Stromal cell of bone marrow (primary cell): ENCODE measurements around the gene DHX8.
"Not testable (repeated sequence)": the region's sequence is repeated elsewhere in the genome, so short reads cannot be mapped to it uniquely, and the experiment has no call there.

ENCODE experiments used
- DNase-seq: peaks from one replicate; pipeline ENCODE4 v3.0.0-alpha.2; 2012; ENCODE audit warnings: low read depth

Gene DHX8

DNA sequence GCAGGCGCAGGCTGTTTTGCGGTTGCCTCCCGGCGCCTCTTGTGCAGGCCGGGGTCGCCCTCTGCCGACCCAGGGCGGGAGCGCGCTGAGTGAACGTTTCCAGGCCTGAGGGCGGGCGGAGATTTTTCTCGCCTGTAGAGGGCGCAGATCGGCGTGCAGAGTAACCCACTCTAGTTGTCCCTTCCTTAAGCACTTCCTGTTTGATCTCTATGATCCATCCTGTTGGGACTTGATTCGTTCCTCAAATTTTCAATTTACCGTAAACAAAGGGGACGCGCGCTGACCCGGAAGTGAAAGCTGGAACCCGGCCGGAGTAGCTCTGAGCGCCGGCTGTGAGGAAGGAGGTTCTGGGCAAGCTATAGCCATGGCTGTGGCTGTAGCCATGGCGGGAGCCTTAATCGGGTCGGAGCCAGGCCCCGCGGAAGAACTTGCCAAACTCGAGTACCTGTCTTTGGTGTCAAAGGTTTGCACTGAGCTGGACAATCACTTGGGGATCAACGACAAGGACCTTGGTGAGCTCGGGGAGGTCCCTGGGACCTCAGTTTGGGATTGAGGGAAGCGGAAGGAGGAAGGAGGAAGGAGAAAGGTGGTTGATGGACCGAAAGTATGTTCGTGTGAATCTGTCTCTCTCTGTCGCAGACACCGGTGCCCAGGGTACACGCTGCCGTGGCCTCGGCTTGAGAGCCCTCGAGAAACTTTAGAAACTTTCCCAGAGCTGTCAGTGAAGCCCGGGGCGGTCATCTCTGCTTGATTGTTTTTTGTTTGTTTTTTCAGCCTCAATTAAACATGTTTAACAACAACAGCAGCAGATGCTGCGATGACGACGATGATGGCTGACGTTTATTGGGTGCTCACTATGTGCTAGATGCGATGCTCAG, at the start of gene DHX8:
Gene DHX8, plus strand, starts transcription at position 302 of the 878 bp plus-strand sequence. Its CDS starts 63 bp downstream, at position 365.
- peak; percentile 97 for DNase-seq

DNA sequence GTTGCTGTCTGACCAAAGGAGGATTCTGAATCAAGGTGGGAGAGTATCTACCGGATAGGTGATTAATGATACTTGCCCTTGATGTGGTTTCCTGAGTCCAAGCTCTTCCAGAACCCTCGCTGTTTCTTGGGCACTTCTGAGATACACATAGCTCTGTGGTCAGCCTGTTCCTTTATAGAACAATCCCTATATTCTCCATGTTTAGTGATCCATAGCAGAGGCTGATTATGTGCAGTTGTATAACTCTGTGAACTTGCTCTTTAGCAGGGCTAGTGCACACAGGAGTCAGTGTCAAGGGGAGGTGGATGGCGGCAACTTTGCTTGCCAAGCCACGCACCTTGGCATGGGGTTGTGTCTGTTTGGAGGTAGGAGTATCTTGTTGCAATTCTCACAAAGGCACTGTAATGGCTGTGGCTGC, 48.9 kb upstream of the DHX8 start:
- DNase-seq, result no peak

DNA sequence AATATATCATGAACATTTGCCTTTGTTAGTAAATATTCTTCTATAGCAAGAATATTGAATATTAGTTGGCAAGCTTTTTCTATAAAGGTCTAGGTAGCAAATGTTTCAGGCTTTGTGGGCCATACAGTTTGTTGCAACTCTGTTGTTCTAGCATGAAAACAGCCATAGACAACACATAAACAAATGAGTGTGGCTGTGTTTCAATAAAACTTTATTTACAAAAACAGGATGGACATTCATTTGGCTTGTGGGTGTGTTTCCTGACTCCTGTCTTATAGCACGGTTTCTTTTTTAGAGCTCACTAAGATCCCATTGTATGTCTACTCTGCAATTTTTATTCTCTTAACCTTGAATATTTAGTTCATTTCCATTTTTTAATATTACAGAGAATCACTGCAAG, 46.0 kb upstream of the DHX8 start:
- no peak for DNase-seq

DNA sequence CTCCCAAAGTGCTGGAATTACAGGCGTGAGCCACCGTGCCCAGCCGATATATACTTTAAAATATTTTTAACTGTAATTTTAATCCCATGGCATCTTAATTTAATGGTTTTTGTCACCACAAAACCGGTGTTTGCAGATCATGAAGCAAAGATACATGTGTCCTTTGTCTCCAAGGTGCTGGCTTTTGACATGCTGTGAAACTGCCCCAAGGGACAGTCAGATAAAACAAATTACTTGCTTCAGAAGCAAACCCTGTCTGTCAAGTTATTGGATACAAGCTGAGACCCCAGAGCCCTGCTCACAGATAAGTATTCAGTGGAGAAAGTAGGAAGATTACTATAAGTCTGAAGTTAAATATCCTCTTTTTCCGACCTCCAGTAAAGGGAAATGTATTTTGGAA, 45.1 kb upstream of the DHX8 start:
- no peak for DNase-seq

DNA sequence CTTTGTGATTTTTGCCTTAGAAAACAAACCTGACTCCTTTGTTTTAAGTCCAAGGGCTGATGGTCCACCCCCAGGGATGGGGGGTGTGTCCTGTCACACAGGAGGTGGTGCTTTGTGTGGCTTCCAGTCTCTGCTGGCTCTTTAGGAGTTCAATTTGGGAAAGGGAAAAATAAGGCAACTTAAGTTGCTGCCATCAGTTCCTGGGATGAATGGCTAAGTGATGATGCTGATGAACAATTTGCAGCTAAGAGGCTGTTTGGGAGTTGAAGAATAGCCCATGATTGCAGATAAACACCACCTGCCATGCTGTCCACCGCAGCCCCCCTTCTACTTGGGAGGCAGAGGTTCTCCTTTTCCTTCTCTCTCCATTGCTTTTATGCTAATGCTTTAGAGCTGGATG, 44.7 kb upstream of the DHX8 start:
- no peak for DNase-seq

DNA sequence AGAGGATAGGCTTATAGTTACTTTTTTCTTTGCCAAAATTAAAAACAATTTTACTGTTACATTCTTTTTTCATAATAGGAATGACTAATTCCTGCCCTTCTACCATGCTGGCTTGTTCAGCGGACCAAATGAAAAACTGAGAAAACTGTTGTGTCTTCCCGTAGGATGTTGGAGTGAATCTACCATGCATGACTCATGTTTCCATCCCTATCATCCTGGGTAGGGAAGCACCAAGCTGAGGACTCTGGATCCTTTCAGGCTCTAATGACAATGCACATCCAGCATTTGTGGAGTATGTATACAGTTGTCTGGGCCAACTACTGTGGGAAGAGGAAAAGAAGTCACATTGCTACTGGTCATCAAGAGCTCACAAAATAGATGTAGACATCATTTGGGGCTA, 41.1 kb upstream of the DHX8 start:
- DNase-seq, result peak; percentile 85

DNA sequence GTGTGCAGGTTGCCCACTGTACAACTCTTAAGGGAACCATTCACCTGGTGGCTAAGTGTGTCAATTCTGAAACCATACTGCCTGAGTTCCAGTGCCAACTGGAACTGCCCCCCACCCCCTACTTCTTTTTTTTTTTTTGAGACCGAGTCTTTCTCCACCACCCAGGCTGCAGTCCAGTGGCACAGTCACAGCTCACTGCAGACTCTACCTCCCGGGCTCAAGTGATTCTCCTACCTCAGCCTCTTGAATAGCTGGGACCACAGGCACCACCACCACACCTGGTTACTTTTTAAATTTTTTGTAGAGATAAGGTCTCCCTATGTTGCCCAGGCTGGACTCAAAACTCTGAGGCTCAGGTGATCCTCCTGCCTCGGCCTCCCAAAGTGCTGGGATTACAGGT, 40.4 kb upstream of the DHX8 start:
- no peak for DNase-seq

DNA sequence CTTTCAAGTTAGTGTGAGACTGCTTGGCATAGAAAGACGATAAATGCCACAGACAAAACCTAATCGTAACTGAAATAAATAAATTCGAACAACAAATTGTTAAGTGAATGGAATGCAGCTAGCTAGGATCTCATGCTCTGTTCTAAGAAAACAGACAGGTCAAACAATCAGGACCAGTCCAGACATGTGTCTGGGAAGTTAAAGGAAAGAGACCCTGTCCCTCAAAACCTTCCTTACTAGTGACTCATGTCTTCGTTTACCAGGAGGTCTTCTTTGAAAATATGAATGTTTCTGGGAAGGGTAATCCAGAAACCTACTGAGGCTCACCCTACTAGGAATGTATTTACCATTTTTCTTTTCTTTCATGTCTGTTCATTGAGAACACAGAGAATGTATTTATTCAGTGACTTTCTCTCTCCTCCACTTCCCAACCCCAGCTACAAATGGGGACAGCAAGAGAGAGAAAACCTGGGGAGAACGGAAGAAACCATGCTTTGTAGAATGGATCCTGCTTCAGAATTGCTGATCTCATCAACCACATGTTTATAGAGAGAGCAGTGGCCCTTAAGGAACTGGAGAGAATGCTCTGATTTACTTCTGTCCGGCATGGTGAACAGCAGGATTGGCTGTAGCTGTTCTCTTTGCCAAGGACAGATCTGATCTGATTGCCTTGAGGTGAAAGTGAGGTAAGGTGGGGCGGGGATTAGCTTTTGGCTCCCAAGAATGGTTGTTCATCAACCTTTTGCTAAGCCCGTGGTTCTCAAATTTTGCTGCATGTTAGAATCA, 39.4 kb upstream of the DHX8 start:
- no peak for DNase-seq

DNA sequence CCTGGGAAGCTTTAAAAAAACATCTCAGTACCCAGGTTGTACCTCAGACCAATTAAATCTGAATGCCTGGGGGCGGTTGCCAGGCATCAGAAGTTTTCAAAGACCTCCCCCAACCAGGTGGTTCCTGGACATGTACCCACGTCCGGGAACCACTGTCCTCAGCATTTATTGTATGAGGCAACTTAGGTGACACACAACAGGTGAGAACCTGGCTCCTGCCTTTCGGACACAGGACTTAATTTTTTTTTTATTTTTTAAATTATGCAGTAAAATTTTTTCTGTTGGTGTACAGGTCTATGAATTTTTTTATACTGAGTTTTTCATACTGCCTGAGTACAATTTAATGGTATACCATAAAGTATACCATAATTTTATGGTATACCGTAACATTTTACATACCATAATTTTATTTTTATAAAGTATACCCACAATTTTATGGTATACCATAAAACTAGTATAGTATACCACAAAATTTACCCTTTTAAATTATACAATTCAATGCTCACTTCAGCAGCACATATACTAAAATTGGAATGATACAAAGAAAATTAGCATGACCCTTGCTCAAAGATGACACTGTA, 38.7 kb upstream of the DHX8 start:
- DNase-seq, result no peak

DNA sequence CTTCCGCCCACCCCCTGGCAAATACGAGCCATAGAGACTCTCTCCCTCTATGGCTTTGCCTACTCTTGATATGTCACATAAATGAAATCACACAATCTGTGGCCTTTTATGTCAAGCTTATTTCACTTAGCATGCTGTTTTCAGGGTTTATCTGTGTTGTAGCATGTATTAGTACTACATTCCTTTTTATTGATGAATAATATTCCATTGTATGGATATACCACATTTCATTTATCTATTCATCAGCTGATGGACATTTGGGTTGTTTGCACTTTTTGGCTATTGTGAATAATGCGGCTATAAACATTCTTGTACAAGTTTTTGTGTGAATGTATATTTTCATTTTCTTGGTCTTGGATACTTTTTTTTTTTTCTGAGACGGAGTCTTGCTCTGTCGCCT, 37.0 kb upstream of the DHX8 start:
- no peak for DNase-seq

DNA sequence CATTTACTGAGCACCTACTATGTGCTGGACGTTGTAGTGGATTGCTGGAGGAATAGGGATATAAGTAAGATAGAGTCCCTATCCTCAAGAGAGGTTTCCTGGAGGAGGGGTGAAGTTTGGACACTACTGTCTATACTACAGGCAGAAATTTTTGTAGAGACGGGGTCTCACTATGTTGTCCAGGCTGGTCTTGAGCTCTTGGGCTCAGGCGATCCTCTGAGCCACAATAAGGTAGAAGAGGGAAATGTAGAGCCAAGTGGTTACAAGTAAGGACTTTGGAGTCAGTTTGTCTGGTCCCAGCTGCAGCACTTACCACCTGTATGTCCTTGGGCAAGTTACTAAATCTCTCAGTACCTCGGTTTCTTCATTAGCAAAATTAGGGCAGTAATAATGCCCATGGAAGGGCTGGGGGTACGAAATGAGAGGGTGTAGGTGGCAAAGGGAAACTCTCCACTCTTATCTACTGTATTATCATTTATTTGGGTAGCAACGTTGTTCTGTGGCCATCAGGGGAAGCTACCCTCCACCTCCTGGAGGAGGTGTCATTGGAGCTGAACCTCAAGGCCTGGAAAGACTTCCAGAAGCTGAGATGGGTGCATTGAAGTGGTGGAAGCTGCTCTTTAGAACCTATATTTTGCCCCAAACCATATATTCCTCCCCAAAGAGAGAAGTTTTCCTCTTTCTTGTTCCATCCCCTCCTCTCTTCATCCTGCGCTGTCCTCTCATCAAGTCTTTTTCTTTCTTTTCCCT, 34.9 kb upstream of the DHX8 start:
- no peak for DNase-seq

DNA sequence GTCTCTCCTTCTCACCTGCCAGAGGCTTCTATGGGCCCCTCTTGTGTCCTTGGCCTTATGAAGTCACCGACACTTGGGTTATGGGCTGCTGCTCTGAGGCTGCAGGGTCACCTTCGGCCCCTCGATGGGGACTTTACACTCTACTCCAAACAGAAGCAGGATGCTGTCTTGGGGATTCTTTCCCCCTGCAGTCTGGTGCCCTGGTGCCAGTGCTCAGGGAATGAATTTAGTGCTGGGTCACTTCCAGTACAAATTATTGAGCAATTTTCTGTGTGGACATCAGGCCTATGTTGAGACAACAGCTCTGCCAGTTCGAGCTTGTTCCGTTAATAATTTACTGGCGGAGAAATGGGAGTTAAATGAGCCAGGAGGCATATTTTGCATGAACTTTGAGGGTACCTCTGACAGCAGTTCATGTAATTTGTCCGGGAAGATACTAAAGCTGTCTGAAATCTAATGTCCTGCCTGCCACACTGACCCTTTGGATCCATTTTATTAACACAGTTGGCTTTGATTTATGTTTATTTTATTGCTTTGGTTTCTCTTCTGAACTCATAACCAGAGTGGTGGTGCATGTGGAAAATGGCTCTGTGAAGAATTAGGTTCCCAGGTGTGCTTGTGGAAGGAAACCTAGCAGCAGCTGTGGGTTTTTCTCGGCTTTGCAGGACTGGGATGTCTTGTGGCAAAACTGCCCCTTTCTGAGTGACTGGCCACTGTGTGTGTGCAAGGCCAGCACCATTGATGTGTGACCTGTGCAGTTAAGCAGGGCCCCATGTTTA, 34.1 kb upstream of the DHX8 start:
- DNase-seq, result peak; percentile 13

DNA sequence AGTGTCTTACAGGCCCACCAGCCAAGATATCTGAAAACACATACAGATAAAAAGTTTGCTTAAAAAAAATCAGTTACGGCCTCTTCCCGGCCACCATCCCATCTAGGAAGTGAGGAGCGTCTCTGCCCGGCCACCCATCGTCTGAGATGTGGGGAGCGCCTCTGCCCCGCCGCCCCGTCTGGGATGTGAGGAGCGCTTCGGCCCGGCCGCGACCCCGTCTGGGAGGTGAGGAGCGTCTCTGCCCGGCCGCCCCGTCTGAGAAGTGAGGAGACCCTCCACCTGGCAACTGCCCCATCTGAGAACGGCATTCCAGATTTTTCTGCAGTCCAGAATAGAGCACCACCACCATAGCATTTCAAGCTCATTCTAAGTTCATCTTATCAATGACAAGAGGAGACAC, 33.0 kb upstream of the DHX8 start:
- DNase-seq, result not testable (repeated sequence)

DNA sequence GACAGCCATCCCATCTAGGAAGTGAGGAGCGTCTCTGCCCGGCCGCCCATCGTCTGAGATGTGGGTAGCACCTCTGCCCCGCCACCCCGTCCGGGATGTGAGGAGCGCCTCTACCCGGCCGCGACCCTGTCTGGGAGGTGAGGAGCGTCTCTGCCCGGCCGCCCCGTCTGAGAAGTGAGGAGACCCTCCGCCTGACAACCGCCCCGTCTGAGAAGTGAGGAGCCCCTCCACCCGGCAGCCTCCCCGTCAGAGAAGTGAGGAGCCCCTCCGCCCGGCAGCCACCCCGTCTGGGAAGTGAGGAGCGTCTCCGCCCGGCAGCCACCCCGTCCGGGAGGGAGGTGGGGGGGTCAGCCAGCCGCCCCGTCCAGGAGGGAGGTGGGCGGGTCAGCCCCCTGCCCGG, 32.0 kb upstream of the DHX8 start:
- not testable (repeated sequence) for DNase-seq

DNA sequence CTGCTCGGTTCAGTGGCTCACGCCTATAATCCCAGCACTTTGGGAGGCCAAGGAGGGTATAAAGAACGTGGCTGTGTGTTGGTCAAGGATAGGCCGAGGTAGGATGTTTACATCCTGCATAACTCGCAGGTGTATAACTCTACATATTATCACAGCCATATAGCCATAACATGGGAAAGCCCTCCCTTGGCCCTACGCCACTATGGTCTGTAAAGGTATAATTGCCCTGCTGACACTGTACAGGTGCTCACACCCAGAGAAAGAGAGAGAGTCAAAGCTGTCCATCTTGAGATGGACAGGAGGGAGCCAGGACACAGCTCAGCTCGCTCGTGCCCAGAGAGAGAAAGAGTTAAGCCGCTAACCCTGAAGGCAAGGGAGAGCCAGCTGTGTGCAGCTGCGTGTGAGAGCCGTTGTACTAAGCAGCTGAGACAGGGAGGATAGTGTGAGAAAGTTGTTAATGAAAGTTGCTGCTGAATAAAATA, 30.4 kb upstream of the DHX8 start:
- no peak for DNase-seq

DNA sequence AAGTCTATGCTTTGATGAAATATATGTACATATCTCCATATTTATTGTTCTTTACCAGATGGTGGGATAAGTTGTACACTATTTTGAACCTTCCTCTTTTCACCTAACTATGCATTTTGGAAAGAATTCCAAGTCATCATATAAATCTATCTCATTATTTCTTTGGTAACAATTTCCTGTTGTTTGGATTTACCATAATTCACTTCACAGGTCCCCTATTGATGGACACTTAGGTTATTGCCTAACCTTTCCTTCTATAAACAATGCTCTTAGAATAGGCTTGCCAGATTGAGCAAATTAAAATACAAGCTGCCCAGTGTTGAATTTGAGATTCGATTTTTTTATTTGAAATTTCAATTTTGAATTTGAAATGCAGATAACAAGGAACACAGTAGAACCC, 28.9 kb upstream of the DHX8 start:
- no peak for DNase-seq

DNA sequence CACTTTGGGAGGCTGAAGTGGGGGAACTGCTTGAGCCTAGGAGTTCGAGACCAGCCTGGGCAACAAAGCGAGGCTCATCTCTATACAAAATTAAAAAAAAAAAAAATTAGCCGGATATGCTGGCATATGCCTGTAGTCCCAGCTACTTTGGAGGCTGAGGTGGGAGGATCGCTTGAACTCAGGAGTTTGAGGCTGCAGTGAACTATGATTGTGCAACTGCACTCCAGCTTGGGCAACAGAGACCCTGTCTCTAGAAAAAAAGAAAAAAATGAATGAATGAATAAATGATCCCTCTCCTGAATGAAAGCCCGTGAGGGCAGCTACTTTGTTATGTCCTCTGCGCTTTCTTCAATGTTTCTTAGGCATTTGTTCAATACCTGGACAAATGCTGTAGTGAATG, 27.7 kb upstream of the DHX8 start:
- no peak for DNase-seq

DNA sequence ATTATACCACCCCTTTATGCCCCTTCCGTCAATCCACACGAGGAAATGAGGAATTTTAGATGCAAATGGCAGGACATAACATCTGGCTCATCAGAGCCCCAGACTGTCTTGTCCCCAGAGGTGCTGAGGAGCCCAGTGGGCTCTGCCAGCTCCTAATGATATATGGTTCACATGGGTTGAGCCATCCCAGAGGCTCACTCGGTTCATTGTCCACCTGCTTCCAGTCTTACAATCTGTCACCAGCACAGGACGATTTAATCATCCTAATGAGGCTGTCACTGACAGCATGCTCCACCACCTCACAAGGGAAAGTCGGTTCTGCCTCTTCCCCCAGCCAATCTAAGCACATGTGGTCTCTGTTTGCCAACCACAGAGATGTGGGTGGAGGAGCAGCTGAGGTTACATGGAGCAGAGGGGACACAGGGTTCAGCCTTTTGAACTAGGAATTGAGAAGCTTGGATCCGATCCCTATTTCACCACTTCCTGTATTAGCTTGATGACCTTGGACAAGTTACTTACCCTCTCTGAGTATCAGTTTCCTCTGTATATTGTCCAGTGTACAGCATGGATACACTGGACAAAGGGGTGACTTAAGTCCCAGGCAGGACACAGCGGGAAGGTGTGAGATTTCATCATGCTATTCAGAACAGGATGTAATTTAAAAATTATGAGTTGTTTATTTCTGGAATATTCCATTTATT, 27.0 kb upstream of the DHX8 start:
- DNase-seq, result peak; percentile 30

DNA sequence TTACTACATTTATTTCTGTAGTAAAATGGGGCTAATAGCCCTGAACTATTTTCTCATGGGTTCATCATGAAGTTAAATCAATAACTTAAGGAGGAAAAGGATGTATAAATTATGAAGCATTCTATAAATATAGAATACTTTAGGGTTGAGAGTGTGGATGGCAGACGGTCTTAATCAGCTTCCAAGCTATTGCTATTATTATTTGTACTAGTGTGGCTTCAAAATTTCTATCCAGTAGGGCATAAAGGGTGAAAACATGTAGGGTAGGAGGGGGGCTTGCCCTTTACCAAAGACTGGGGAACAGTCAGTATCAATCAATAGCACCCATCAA, 26.4 kb upstream of the DHX8 start:
- no peak for DNase-seq

DNA sequence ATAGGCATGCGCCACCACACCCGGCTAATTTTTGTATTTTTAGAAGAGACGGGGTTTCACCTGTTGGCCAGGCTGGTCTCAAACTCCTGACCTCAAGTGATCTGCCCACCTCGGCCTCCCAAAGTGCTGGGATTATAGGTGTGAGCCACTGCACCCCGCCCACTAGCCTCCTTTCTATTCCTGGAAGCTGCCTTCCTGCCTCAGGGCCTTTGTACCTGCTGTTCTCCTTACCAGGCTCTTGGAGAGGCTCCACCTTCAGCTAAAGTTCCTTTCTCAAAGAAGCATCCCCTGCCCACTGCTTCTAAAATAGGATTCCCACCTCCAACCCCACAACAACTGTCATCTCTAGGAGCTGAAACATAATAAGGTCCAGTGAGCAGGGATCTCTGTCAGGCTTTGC, 23.9 kb upstream of the DHX8 start:
- not testable (repeated sequence) for DNase-seq

DNA sequence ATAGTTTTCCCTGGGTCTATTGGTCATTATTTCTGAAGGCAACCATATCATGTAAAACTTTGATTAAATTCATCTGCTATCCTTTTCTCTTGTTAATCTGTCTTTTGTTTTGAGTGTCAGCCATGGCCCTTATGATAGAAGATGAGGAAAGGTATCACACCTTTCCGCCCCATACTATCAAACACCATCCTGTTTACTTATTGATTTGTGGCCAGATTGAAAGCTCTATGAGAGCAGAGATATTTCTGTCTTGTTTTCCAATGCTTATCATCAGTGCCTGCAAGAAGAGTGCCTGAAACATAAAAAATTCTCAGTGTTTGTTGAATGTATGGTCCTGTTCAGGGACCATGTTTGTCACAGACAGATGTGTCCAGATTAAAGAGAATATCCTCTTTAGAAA, 22.6 kb upstream of the DHX8 start:
- DNase-seq, result no peak
